H9 (cell line): ENCODE results near the gene TEKT5. TPM values are rescaled to one million over a fixed set of nuclear protein-coding genes. Genes with fewer than 3 reads are reported as not detected.

Experiments used
- DNase-seq: peaks from one replicate; pipeline ENCODE4 v3.0.0-alpha.2; 2017
- H2AFZ ChIP-seq: one replicate; pipeline ENCODE4 v1.6.1; 2013; ENCODE audit warnings: mild to moderate bottlenecking, low read length, control low read depth, moderate library complexity
- H2AK5ac ChIP-seq: 2 replicates; pipeline ENCODE4 v1.6.1; 2013; ENCODE audit warnings: low read length, control low read depth, mixed read lengths; ENCODE audit not compliant: insufficient read length
- H2BK120ac ChIP-seq: one replicate; pipeline ENCODE4 v1.6.1; 2013; ENCODE audit warnings: low read depth, mild to moderate bottlenecking, low read length, control low read depth, inconsistent platforms; ENCODE audit not compliant: poor library complexity, severe bottlenecking
- H2BK12ac ChIP-seq: 2 replicates; pipeline ENCODE4 v1.6.1; 2013; ENCODE audit warnings: low read length, control low read depth, mixed read lengths, low read depth; ENCODE audit not compliant: insufficient read length
- H2BK15ac ChIP-seq: 2 replicates; pipeline ENCODE4 v1.6.1; 2013; ENCODE audit warnings: low read depth, low read length, control low read depth
- H2BK20ac ChIP-seq: one replicate; pipeline ENCODE4 v1.6.1; 2013; ENCODE audit warnings: low read depth, mild to moderate bottlenecking, low read length, control low read depth, inconsistent platforms; ENCODE audit not compliant: poor library complexity, severe bottlenecking
- H2BK5ac ChIP-seq: 2 replicates; pipeline ENCODE4 v1.6.1; 2013; ENCODE audit warnings: low read length, control low read depth, mixed read lengths; ENCODE audit not compliant: insufficient read length
- H3K14ac ChIP-seq: 2 replicates; pipeline ENCODE4 v1.6.1; 2013; ENCODE audit warnings: low read length, control low read depth; ENCODE audit not compliant: insufficient read depth
- H3K18ac ChIP-seq: 2 replicates; pipeline ENCODE4 v1.6.1; 2013; ENCODE audit warnings: low read depth, mild to moderate bottlenecking, mixed read lengths, low read length, control low read depth; ENCODE audit not compliant: insufficient read length
- H3K23ac ChIP-seq: 2 replicates; pipeline ENCODE4 v1.6.1; 2013; ENCODE audit warnings: low read length, control low read depth, mixed read lengths, low read depth; ENCODE audit not compliant: insufficient read length
- H3K23me2 ChIP-seq: 2 replicates; pipeline ENCODE4 v1.6.1; 2013; ENCODE audit warnings: low read depth, mild to moderate bottlenecking, mixed read lengths, low read length, control low read depth; ENCODE audit not compliant: insufficient read length, poor library complexity, severe bottlenecking
- H3K27ac ChIP-seq: 2 replicates; pipeline ENCODE4 v1.5.1; 2013; ENCODE audit warnings: low read length, control low read depth, mixed read lengths, low read depth; ENCODE audit not compliant: insufficient read length
- H3K27me3 ChIP-seq: 2 replicates; pipeline ENCODE4 v1.6.1; 2013; ENCODE audit warnings: low read length, control low read depth, inconsistent platforms; ENCODE audit not compliant: insufficient read depth
- H3K4ac ChIP-seq: 2 replicates; pipeline ENCODE4 v1.6.1; 2013; ENCODE audit warnings: low read depth, mild to moderate bottlenecking, control low read depth, inconsistent platforms, low read length, moderate library complexity
- H3K4me1 ChIP-seq: 2 replicates; pipeline ENCODE4 v1.6.1; 2013; ENCODE audit warnings: low read length, control low read depth, inconsistent platforms; ENCODE audit not compliant: insufficient read depth
- H3K4me2 ChIP-seq: 2 replicates; pipeline ENCODE4 v1.6.1; 2013; ENCODE audit warnings: low read length, control low read depth, mixed read lengths; ENCODE audit not compliant: insufficient read length, insufficient read depth
- H3K56ac ChIP-seq: 2 replicates; pipeline ENCODE4 v1.6.1; 2013; ENCODE audit warnings: low read depth, mild to moderate bottlenecking, mixed read lengths, low read length, control low read depth; ENCODE audit not compliant: insufficient read length
- H3K79me1 ChIP-seq: 2 replicates; pipeline ENCODE4 v1.6.1; 2013; ENCODE audit warnings: low read depth, mild to moderate bottlenecking, moderate library complexity, low read length, control low read depth, inconsistent platforms; ENCODE audit not compliant: insufficient read depth, poor library complexity, severe bottlenecking
- H3K79me2 ChIP-seq: 2 replicates; pipeline ENCODE4 v1.6.1; 2013; ENCODE audit warnings: low read length, control low read depth, inconsistent platforms; ENCODE audit not compliant: insufficient read depth
- H3K9ac ChIP-seq: 2 replicates; pipeline ENCODE4 v1.6.1; 2013; ENCODE audit warnings: low read length, control low read depth, mixed read lengths; ENCODE audit not compliant: insufficient read length; ENCODE audit errors: extremely low read depth
- H3K9me3 ChIP-seq: one replicate; pipeline ENCODE4 v1.6.1; 2013; ENCODE audit warnings: low read depth, low read length, inconsistent platforms; ENCODE audit not compliant: control insufficient read depth
- H3T11ph ChIP-seq: one replicate; pipeline ENCODE4 v1.6.1; 2013; ENCODE audit warnings: mild to moderate bottlenecking, low read length, control low read depth, inconsistent platforms
- H4K20me1 ChIP-seq: one replicate; pipeline ENCODE4 v1.6.1; 2013; ENCODE audit not compliant: control insufficient read depth, insufficient read length, insufficient read depth
- H4K5ac ChIP-seq: 2 replicates; pipeline ENCODE4 v1.6.1; 2013; ENCODE audit warnings: low read depth, mild to moderate bottlenecking, mixed read lengths, low read length, control low read depth; ENCODE audit not compliant: insufficient read length
- H4K8ac ChIP-seq: replicated peaks from 2 replicates; pipeline ENCODE4 v1.6.1; 2013; ENCODE audit warnings: low read length, control low read depth, mixed read lengths, low read depth; ENCODE audit not compliant: insufficient read length
- H4K91ac ChIP-seq: 2 replicates; pipeline ENCODE4 v1.6.1; 2013; ENCODE audit warnings: low read depth, mild to moderate bottlenecking, moderate library complexity, mixed read lengths, low read length, control low read depth; ENCODE audit not compliant: insufficient read length
- H3K27ac Mint-ChIP-seq, 3 experiments: 2 replicates in 2 of 3; 3 replicates in 1 of 3; pipeline ENCODE4 v1.8.0; 2020 to 2021; ENCODE audit warnings: mixed read lengths in 3 of 3, mild to moderate bottlenecking in 1 of 3, moderate library complexity in 1 of 3
- H3K27me3 Mint-ChIP-seq: 2 replicates; pipeline ENCODE4 v1.8.0; 2021; ENCODE audit warnings: low read depth, mild to moderate bottlenecking, moderate library complexity, mixed read lengths
- H3K36me3 Mint-ChIP-seq, 3 experiments: 2 replicates in 2 of 3; 3 replicates in 1 of 3; pipeline ENCODE4 v1.8.0; 2020 to 2021; ENCODE audit warnings: low read depth in 3 of 3, mixed read lengths in 3 of 3; ENCODE audit not compliant: insufficient read depth in 1 of 3
- H3K4me1 Mint-ChIP-seq, 2 experiments: 2 replicates each; pipeline ENCODE4 v1.8.0; 2020; ENCODE audit warnings: mixed read lengths in 2 of 2
- H3K4me3 Mint-ChIP-seq, 2 experiments: 2 replicates in 1 of 2; 3 replicates in 1 of 2; pipeline ENCODE4 v1.8.0; 2020 to 2021; ENCODE audit warnings: mild to moderate bottlenecking in 2 of 2, mixed read lengths in 2 of 2, moderate library complexity in 1 of 2
- H3K9me3 Mint-ChIP-seq, 2 experiments: 2 replicates in 1 of 2; 3 replicates in 1 of 2; pipeline ENCODE4 v1.8.0; 2020; ENCODE audit warnings: mild to moderate bottlenecking in 2 of 2, mixed read lengths in 2 of 2, moderate library complexity in 1 of 2
- WGBS: extraction: QIAGEN DNeasy Blood & Tissue Kit; methylation state at CpG from one replicate; pipeline ENCODE4 v1.1.7; 2013; ENCODE audit warnings: missing lambda C conversion rate, low lambda C conversion rate, mixed read lengths; ENCODE audit not compliant: insufficient read length; ENCODE audit errors: extremely low coverage; 5-methylcytosine and 5-hydroxymethylcytosine counted together
- total RNA-seq: library from RNA; stranded (reverse); gene quantifications from 2 replicates; pipeline ENCODE4 v1.2.1, GENCODE V29; 2021
- TF ChIP-seq, protein P1 (sequence below): fragments of 200-600 bp; sonication (generic); conservative IDR thresholded peaks from 3 replicates; pipeline ENCODE4 v1.8.0; 2021; ENCODE audit warnings: antibody characterized with exemption, mild to moderate bottlenecking

Gene TEKT5
- total RNA-seq, 1 experiment from 2014 or later: 0.31 TPM

DNA sequence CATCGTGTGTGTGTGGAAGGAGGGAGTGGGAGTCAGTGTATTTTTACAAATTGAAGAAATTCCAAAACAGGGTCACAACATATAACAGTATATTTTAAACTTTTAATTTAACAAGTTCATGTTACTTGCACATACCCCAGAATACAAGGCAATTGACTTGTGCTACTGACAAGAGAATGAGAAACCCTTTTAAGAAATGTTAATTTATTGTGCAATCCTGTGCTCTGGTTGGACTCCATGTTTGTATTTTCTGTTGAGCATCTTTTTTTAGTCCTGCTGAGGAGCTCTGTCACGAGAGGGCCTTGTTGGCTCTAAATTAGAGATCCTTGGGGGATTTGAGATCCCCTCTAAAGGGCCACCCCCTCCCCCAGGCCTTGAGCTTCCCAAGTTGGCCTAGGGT, 113.2 kb downstream of the TEKT5 start:
- no peak overlapping the region for H2AK5ac ChIP-seq
- H3K4ac ChIP-seq: no peak overlapping the region
- H3K14ac ChIP-seq: no peak overlapping the region
- peaks cover 12% of the 10 kb centered on the region; the same call in 1 of the 2 replicates for H3K4me1 ChIP-seq
- no peak overlapping the region for H2BK12ac ChIP-seq
- no peak overlapping the region for H2BK15ac ChIP-seq
- Mint-ChIP-seq H3K9me3 (peaks cover 0 to 7% of the 10 kb centered on the region in 2 experiments; a peak in 4 of 5 replicates), H3K4me3 (peak overlapping the region; percentile 66 to 84), H3K27me3 (peaks cover 24% of the 10 kb centered on the region), H3K36me3 (peaks cover 0 to 4% (median 2%) of the 10 kb centered on the region in 3 experiments; a peak in 1 of 7 replicates), H3K4me1 (peaks cover 49 to 67% of the 10 kb centered on the region in 2 experiments), H3K27ac (no peak overlapping the region)
- H3K79me1 ChIP-seq: no peaks in the 10 kb centered on the region
- H4K5ac ChIP-seq: no peak overlapping the region
- no peak for DNase-seq
- no peaks in the 10 kb centered on the region for H3K27me3 ChIP-seq
- no peaks in the 10 kb centered on the region for H4K20me1 ChIP-seq
- no peak overlapping the region for H3T11ph ChIP-seq
- H3K79me2 ChIP-seq: no peaks in the 10 kb centered on the region
- no peak overlapping the region for H3K56ac ChIP-seq
- H3K23ac ChIP-seq: no peak overlapping the region
- H3K23me2 ChIP-seq: peaks cover 3% of the 10 kb centered on the region
- no peak overlapping the region for H3K18ac ChIP-seq
- no CpG with 5 or more reads among the region's 2 CpGs for WGBS
- no peak overlapping the region for H4K91ac ChIP-seq
- no peak overlapping the region for H2BK5ac ChIP-seq
- H3K27ac ChIP-seq: no peak overlapping the region
- H2BK120ac ChIP-seq: no peak overlapping the region
- H4K8ac ChIP-seq: no peak overlapping the region
- no peaks in the 10 kb centered on the region for H3K9me3 ChIP-seq
- no peak overlapping the region for H2BK20ac ChIP-seq
- no peak overlapping the region for H3K4me2 ChIP-seq
- TF ChIP-seq, protein P1, sequence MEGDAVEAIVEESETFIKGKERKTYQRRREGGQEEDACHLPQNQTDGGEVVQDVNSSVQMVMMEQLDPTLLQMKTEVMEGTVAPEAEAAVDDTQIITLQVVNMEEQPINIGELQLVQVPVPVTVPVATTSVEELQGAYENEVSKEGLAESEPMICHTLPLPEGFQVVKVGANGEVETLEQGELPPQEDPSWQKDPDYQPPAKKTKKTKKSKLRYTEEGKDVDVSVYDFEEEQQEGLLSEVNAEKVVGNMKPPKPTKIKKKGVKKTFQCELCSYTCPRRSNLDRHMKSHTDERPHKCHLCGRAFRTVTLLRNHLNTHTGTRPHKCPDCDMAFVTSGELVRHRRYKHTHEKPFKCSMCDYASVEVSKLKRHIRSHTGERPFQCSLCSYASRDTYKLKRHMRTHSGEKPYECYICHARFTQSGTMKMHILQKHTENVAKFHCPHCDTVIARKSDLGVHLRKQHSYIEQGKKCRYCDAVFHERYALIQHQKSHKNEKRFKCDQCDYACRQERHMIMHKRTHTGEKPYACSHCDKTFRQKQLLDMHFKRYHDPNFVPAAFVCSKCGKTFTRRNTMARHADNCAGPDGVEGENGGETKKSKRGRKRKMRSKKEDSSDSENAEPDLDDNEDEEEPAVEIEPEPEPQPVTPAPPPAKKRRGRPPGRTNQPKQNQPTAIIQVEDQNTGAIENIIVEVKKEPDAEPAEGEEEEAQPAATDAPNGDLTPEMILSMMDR: no peak
- no peak overlapping the region for H3K9ac ChIP-seq
- H2AFZ ChIP-seq: no peak overlapping the region
